Stimulated activated CD4-positive, alpha-beta T cell treated with anti-CD3 and anti-CD28 coated beads, Interleukin-12 subunit alpha, Interleukin-12 subunit beta, amount 100 ng/mL, for 48 hours (primary cell): ENCODE measurements around the gene E2F4.

Experiments
- DNase-seq, 3 donors: peaks; one replicate each; pipeline ENCODE4 v3.0.0-alpha.2; 2020; ENCODE audit warnings: low read depth in 2 of 3, low spot score in 1 of 3

E2F4 gene

GRCh38 chr16:67190448-67191399, 1.2 kb upstream of the E2F4 start:
- DNase-seq: no peak

- DNase-seq: no peak
Observed at GRCh38 chr16:67191411-67191994, 452 bp upstream of the E2F4 start.

GRCh38 chr16:67192781-67193361, 916 bp downstream of the E2F4 start:
- no peak for DNase-seq

GRCh38 chr16:67193536-67193935, 1.6 kb downstream of the E2F4 start:
- no peak for DNase-seq

- no peak for DNase-seq
Observed at GRCh38 chr16:67194260-67194659, 2.3 kb downstream of the E2F4 start.

GRCh38 chr16:67195676-67196075, 3.7 kb downstream of the E2F4 start:
- DNase-seq: no peak

GRCh38 chr16:67196881-67197280, 4.9 kb downstream of the E2F4 start:
- no peak for DNase-seq

GRCh38 chr16:67197704-67198103, 5.7 kb downstream of the E2F4 start:
- no peak for DNase-seq

- DNase-seq: no peak
Observed at GRCh38 chr16:67198238-67198734, 6.3 kb downstream of the E2F4 start.

GRCh38 chr16:67199011-67199807, 7.3 kb downstream of the E2F4 start, which contains the start of gene ELMO3:
TSS of gene ELMO3 (plus strand) at chr16:67199131. CDS start at chr16:67199327, 196 bp downstream.
- DNase-seq: no peak

GRCh38 chr16:67199808-67200198, 7.8 kb downstream of the E2F4 start:
- no peak for DNase-seq

GRCh38 chr16:67200491-67200890, 8.5 kb downstream of the E2F4 start:
- no peak for DNase-seq

- no peak for DNase-seq
Observed at GRCh38 chr16:67201411-67202345, 9.7 kb downstream of the E2F4 start.

- DNase-seq: no peak
Observed at GRCh38 chr16:67202426-67202825, 10.5 kb downstream of the E2F4 start.

GRCh38 chr16:67202956-67203493, 11.1 kb downstream of the E2F4 start:
- DNase-seq: no peak

- DNase-seq: no peak
Observed at GRCh38 chr16:67204076-67204475, 12.1 kb downstream of the E2F4 start.

GRCh38 chr16:67206129-67206837, 14.3 kb downstream of the E2F4 start:
- no peak for DNase-seq

GRCh38 chr16:67206838-67207248, 14.9 kb downstream of the E2F4 start:
- no peak for DNase-seq
